ENCODE data around the gene CEP20.

- TF ChIP-seq GATA3 (IDR thresholded peaks at IDR 0.05; ENCODE audit: low read depth, low read length): no peak
- TF ChIP-seq GATA2 (IDR thresholded peaks at IDR 0.05; ENCODE audit: low read depth, low read length): no peak
These were observed 2.3 kb downstream of the CEP20 start for GRCh38 chr16:15886078-15886477.

Measured in SH-SY5Y (cell line).